ENCODE results near the gene GNAS. TPM values are rescaled to one million over a fixed set of nuclear protein-coding genes. Genes with fewer than 3 reads are reported as not detected.
A peak's percentile ranks its signal among the peaks of the same experiment; 100 is the strongest.

GNAS gene
- total and polyA plus RNA-seq, 9 of the 15 experiments (the other 6 are each of a cell fraction or from before 2014, with no cell fraction given): 128 to 648 (median 266) TPM

DNA sequence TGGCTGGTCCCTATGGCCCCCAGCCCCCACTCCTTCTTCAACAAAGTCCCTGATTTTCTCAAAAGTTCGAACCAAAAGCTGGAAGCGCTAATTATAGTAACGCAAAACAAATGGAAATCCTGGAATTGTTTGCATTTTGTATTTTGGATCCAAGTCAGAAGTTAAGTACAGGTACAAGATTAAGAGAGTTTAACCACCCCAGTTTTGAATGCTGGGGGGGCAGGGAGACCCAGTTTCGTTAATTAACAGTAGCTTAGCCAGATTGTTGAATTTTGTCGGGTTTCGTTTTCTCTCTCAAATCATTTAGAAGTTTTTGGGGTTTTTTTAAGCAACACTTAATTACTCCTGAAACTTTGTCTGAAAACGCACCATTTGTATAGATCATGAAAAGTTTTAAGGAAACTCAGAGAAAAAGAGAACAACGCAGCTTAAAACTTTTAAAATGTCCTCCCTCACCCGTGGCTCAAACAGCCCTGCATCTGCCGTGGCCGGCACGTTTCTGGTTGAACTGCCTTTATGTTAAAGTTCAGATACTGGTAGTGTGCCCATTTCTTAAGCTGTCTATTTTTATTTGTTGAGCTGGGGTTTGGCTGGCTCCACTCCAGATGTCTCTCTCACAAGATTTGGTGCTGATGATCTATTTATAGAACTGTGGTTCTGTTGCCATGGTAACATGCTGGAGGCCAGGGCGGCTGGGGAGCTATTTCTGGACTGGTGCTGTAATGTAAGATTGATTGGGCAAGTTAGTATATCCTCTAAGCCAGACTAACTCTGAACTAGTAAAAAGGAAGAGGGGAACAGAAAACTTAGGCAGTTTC, 55.0 kb downstream of the GNAS start (continued):
- TF ChIP-seq CBFA2T3 (IDR thresholded peaks at IDR 0.05) (peak; percentile 17; the same call in 1 of the 2 replicates), FOXK1 (CRISPR knock-in tag; IDR thresholded peaks at IDR 0.05; ENCODE audit: borderline replicate concordance) (no peak), ZNF280B (CRISPR knock-in tag; IDR thresholded peaks at IDR 0.05) (no peak), VEZF1 (CRISPR knock-in tag; IDR thresholded peaks at IDR 0.05) (peak; percentile 44; the same call in 1 of the 2 replicates), POLR3A (IDR thresholded peaks at IDR 0.05; ENCODE audit: borderline replicate concordance, extremely low read depth, insufficient read depth, insufficient read length) (no peak), SRSF7 (optimal IDR thresholded peaks at IDR 0.05; ENCODE audit: low read depth, low read length) (no peak), BHLHE40 (IDR thresholded peaks at IDR 0.05; ENCODE audit: low read length) (peak; percentile 62), FOXJ3 (CRISPR knock-in tag; IDR thresholded peaks at IDR 0.05) (no peak), SRSF3 (IDR thresholded peaks at IDR 0.05; ENCODE audit: insufficient read depth, low read length) (no peak), RERE (CRISPR knock-in tag; IDR thresholded peaks at IDR 0.05; ENCODE audit: borderline replicate concordance) (no peak), MAFG (tag; conservative IDR thresholded peaks at IDR 0.05) (no peak), ZNF143 (CRISPR knock-in tag; IDR thresholded peaks at IDR 0.05) (no peak)
- TF ChIP-seq, protein P1, sequence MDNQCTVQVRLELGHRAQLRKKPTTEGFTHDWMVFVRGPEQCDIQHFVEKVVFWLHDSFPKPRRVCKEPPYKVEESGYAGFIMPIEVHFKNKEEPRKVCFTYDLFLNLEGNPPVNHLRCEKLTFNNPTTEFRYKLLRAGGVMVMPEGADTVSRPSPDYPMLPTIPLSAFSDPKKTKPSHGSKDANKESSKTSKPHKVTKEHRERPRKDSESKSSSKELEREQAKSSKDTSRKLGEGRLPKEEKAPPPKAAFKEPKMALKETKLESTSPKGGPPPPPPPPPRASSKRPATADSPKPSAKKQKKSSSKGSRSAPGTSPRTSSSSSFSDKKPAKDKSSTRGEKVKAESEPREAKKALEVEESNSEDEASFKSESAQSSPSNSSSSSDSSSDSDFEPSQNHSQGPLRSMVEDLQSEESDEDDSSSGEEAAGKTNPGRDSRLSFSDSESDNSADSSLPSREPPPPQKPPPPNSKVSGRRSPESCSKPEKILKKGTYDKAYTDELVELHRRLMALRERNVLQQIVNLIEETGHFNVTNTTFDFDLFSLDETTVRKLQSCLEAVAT (IDR thresholded peaks at IDR 0.05): no peak
